Activated T-helper 1 cell treated with Interleukin-2 at 50 U/mL for 16 hours (primary cell): ENCODE measurements around the gene GAS6.

Source experiments
- DNase-seq: peaks from one replicate; pipeline ENCODE4 v3.0.0-alpha.2; 2020; ENCODE audit warnings: low read depth

GAS6 gene

DNA sequence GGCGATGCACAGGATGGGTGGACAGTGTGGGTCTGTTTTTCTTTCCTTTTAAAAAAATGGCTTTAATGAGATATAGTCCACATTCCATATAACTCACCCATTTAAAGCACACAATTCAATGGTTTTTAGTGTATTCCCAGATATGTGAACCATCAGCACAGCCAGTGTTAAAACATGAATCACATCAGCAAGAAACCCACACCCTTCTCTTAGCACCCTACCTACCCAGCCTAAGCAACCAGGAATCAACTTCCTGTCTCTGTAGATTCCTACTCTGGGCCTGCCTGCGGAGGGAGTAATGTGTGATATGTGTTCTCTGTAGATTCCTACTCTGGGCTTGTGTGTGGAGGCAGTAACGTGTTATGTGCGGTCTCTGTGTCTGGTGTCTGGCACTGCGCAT, 92.9 kb downstream of the GAS6 start:
- DNase-seq: no peak
